ENCODE results near the gene PPP3CA.

PPP3CA gene

GRCh38 chr4:101158507-101158906, 188.8 kb downstream of the PPP3CA start:
- no peak overlapping the region for H3K4me3 ChIP-seq (ENCODE audit: low read depth, low read length)
- no peaks in the 10 kb centered on the region for H3K36me3 ChIP-seq (ENCODE audit: control insufficient read depth, insufficient read depth, low read length)
- no peak overlapping the region for H2AFZ ChIP-seq
- H3K4me2 ChIP-seq (ENCODE audit: low read length), result no peak overlapping the region
- no peaks in the 10 kb centered on the region for H3K79me2 ChIP-seq
- H3K27ac ChIP-seq, result no peak overlapping the region
- no peak overlapping the region for H3K9ac ChIP-seq
- H3K4me1 ChIP-seq, result peaks cover 3% of the 10 kb centered on the region
- H3K27me3 ChIP-seq (ENCODE audit: control insufficient read depth, insufficient read depth, low read length), result no peaks in the 10 kb centered on the region
- no peaks in the 10 kb centered on the region for H3K9me3 ChIP-seq (ENCODE audit: control insufficient read depth, low read length)
- no peak for TF ChIP-seq CTCF (IDR thresholded peaks at IDR 0.05)

- Histone ChIP-seq H3K36me3 (ENCODE audit: control insufficient read depth, insufficient read depth, low read length) (no peaks in the 10 kb centered on the region), H3K9me3 (ENCODE audit: control insufficient read depth, low read length) (no peaks in the 10 kb centered on the region), H3K9ac (no peak overlapping the region), H2AFZ (no peak overlapping the region), H3K27ac (no peak overlapping the region), H3K4me3 (ENCODE audit: low read depth, low read length) (no peak overlapping the region), H3K4me1 (peaks cover 3% of the 10 kb centered on the region), H3K79me2 (no peaks in the 10 kb centered on the region), H3K27me3 (ENCODE audit: control insufficient read depth, insufficient read depth, low read length) (no peaks in the 10 kb centered on the region), H3K4me2 (ENCODE audit: low read length) (no peak overlapping the region)
- TF ChIP-seq CTCF (IDR thresholded peaks at IDR 0.05), result no peak
Observed at GRCh38 chr4:101158134-101158482, 189.2 kb downstream of the PPP3CA start.

GRCh38 chr4:101157415-101158133, 189.8 kb downstream of the PPP3CA start:
- H3K4me1 ChIP-seq, result peaks cover 3% of the 10 kb centered on the region
- no peak overlapping the region for H3K27ac ChIP-seq
- H3K79me2 ChIP-seq, result no peaks in the 10 kb centered on the region
- H3K27me3 ChIP-seq (ENCODE audit: control insufficient read depth, insufficient read depth, low read length), result no peaks in the 10 kb centered on the region
- H3K9ac ChIP-seq, result no peak overlapping the region
- no peak overlapping the region for H3K4me3 ChIP-seq (ENCODE audit: low read depth, low read length)
- no peak for TF ChIP-seq CTCF (IDR thresholded peaks at IDR 0.05)
- no peak overlapping the region for H2AFZ ChIP-seq
- H3K4me2 ChIP-seq (ENCODE audit: low read length), result no peak overlapping the region
- no peaks in the 10 kb centered on the region for H3K36me3 ChIP-seq (ENCODE audit: control insufficient read depth, insufficient read depth, low read length)
- no peaks in the 10 kb centered on the region for H3K9me3 ChIP-seq (ENCODE audit: control insufficient read depth, low read length)

GRCh38 chr4:101156619-101157310, 190.6 kb downstream of the PPP3CA start:
- Histone ChIP-seq H3K36me3 (ENCODE audit: control insufficient read depth, insufficient read depth, low read length) (no peaks in the 10 kb centered on the region), H3K27me3 (ENCODE audit: control insufficient read depth, insufficient read depth, low read length) (no peaks in the 10 kb centered on the region), H3K27ac (no peak overlapping the region), H3K4me1 (peaks cover 3% of the 10 kb centered on the region), H3K4me2 (ENCODE audit: low read length) (no peak overlapping the region), H3K9me3 (ENCODE audit: control insufficient read depth, low read length) (no peaks in the 10 kb centered on the region), H3K9ac (no peak overlapping the region), H3K4me3 (ENCODE audit: low read depth, low read length) (no peak overlapping the region), H3K79me2 (no peaks in the 10 kb centered on the region), H2AFZ (no peak overlapping the region)
- TF ChIP-seq CTCF (IDR thresholded peaks at IDR 0.05), result no peak

- no peaks in the 10 kb centered on the region for H3K4me1 ChIP-seq
- H3K4me2 ChIP-seq (ENCODE audit: low read length), result no peak overlapping the region
- H3K9me3 ChIP-seq (ENCODE audit: control insufficient read depth, low read length), result no peaks in the 10 kb centered on the region
- H3K36me3 ChIP-seq (ENCODE audit: control insufficient read depth, insufficient read depth, low read length), result no peaks in the 10 kb centered on the region
- no peak for TF ChIP-seq CTCF (IDR thresholded peaks at IDR 0.05)
- no peak overlapping the region for H3K27ac ChIP-seq
- H3K9ac ChIP-seq, result no peak overlapping the region
- no peaks in the 10 kb centered on the region for H3K27me3 ChIP-seq (ENCODE audit: control insufficient read depth, insufficient read depth, low read length)
- H3K4me3 ChIP-seq (ENCODE audit: low read depth, low read length), result no peak overlapping the region
- no peak overlapping the region for H2AFZ ChIP-seq
- no peaks in the 10 kb centered on the region for H3K79me2 ChIP-seq
Observed at GRCh38 chr4:101155945-101156344, 191.4 kb downstream of the PPP3CA start.
